H1 (cell line): Measurements from ENCODE around the gene IL24. TPM values are rescaled to one million over a fixed set of nuclear protein-coding genes. Genes with fewer than 3 reads are reported as not detected.

Source experiments
- BRCA1 ChIP-seq: IDR thresholded peaks from 2 replicates; pipeline ENCODE4 v1.6.1; 2012; ENCODE audit warnings: low read depth, low read length, improper control_type of control experiment
- CBX5 ChIP-seq: fragments of 300-800, 300-1000 bp; sonication (generic); IDR thresholded peaks from 2 replicates; pipeline ENCODE4 v1.7.1; 2016; ENCODE audit warnings: antibody characterized with exemption, low read length, low read depth
- CHD2 ChIP-seq: IDR thresholded peaks from 2 replicates; pipeline ENCODE4 v1.6.1; 2012; ENCODE audit warnings: low read length, improper control_type of control experiment
- POU5F1 ChIP-seq: IDR thresholded peaks from 2 replicates; pipeline ENCODE4 v1.6.1; 2011; ENCODE audit warnings: low read depth, mild to moderate bottlenecking, low read length, moderate library complexity
- SRF ChIP-seq: IDR thresholded peaks from 2 replicates; pipeline ENCODE4 v1.6.1; 2011; ENCODE audit warnings: mild to moderate bottlenecking, low read depth, low read length, moderate library complexity
- TCF12 ChIP-seq: IDR thresholded peaks from 2 replicates; pipeline ENCODE4 v1.6.1; 2011; ENCODE audit warnings: low read depth, mild to moderate bottlenecking, low read length
- polyA plus RNA-seq, 7 experiments: library from polyadenylated mRNA; depleted of rRNA in 3 of 7; stranded (reverse) in 5 of 7; unstranded in 2 of 7; fragments of >200 nt in 5 of 7; fragments of 200-250 nt in 2 of 7; gene quantifications; 1 replicate in 5 of 7; 2 replicates in 1 of 7; 4 replicates in 1 of 7; pipeline versions ENCODE4 v1.2.1 to v1.2.3, GENCODE V29; 2011 to 2013; ENCODE audit warnings: missing spikeins in 2 of 7, mixed read lengths in 2 of 7
- total RNA-seq: library from RNA; stranded (reverse); fragmentation: NEBNext Ultra II Directional; extraction: Animal tissue kit (Norgen Biotek cat#: 25700); gene quantifications from 2 replicates; pipeline ENCODE4 v1.2.1, GENCODE V29; 2021
- TF ChIP-seq, protein P1 (sequence below): IDR thresholded peaks from 2 replicates; pipeline ENCODE4 v1.6.1; 2012; ENCODE audit warnings: low read length, inconsistent platforms

Gene IL24
- total and polyA plus RNA-seq, 2 of the 8 experiments (the other 6 are each of a cell fraction or from before 2014, with no cell fraction given), result not detected

DNA sequence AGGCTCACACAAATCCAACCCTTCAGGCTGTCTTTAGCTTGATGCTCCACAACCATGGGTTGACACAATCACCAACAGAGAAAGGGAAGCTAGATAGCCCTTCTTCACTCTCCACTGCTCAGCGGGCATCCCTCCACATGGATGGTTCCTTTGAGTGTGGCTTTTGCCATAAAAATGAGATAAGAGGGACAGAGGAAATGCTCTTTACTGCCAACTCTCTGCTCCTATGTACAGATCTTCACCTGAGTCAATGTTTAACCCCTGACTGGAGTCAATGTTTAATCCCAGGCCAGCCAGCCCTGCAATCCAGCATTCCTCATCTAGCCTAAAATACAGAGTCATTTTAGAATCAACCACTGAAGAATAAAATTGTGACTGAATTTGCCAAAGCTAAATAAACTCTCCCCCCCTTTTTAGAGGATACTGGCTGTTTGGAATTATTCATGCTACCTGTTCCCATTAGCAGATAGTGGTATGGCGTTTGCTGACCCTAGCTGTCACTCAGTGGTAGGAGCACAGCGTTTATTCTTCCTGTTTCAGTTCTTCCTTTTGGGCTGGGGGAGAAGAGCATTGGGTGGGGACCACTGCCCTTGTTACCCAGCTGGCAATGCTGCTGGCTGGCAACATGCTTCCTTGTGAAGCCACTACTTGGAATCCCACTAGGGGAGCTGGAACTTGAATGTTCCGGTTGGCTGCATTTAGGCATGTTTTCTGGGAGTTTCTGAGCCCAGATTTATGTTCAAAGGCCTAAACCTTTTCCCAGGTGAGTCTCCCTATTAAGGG is 54.3 kb downstream of the IL24 start (continued):
- TF ChIP-seq, protein P1, sequence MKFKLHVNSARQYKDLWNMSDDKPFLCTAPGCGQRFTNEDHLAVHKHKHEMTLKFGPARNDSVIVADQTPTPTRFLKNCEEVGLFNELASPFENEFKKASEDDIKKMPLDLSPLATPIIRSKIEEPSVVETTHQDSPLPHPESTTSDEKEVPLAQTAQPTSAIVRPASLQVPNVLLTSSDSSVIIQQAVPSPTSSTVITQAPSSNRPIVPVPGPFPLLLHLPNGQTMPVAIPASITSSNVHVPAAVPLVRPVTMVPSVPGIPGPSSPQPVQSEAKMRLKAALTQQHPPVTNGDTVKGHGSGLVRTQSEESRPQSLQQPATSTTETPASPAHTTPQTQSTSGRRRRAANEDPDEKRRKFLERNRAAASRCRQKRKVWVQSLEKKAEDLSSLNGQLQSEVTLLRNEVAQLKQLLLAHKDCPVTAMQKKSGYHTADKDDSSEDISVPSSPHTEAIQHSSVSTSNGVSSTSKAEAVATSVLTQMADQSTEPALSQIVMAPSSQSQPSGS, result no peak
- TF ChIP-seq BRCA1, result no peak
- no peak for TF ChIP-seq TCF12
- TF ChIP-seq CHD2, result no peak
- TF ChIP-seq SRF, result no peak
- no peak for TF ChIP-seq CBX5
- no peak for TF ChIP-seq POU5F1
- TF ChIP-seq, all 59 proteins: peak for 0
